NOMO-1 treated with dmso at 0.1 percent for 144 hours (cell line): ENCODE measurements around the gene MISP3.

Experiments
- DNase-seq: peaks from one replicate; lab custom pipeline; 2025; ENCODE audit not compliant: unreplicated experiment; lab: John Stamatoyannopoulos, UW

Gene MISP3

DNA sequence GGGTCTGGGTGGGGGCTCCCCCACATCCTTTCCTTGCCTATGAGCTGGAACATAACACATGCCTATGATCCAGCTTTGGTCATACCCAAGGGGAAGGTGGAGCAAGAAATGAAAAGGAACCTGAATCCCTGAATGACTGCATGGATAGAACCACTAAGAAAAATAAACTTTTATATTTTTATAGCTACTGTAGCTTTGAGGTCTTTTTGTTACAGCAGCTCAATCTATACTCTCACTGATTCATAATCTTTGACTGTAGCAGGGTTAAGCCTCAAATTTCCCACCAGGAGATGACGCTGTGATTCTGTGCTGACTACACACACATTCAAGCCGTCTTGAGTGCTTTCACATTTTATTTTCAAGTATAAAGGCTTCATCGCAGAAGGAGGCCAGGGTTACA, 19.6 kb upstream of the MISP3 start:
- no peak for DNase-seq

- no peak for DNase-seq
Observed at GRCh38 chr19:14053500-14053899, 19.1 kb upstream of the MISP3 start.

GRCh38 chr19:14054099-14054498, 18.5 kb upstream of the MISP3 start:
- no peak for DNase-seq

- DNase-seq = no peak
Observed at GRCh38 chr19:14054721-14055120, 17.9 kb upstream of the MISP3 start.

DNA sequence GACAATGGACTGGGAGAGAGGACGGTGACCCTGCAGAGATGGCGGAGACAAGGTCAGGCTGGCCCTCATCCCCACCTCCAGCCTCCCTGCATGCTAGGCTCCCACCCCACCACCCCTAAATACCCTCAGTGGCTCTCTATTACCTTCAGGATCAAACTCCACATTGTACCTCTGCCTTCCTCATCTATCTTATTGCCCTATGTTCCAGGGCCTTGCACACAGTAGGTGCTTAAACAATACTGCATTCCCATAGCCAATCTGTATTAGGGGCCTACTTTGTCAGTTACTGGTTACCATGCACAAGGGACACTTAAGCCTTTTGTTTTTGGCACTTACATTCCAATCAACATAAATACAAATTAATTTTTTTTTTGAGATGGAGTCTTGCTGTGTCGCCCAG, 17.2 kb upstream of the MISP3 start:
- no peak for DNase-seq

- DNase-seq = no peak
Observed at GRCh38 chr19:14056069-14056666, 16.4 kb upstream of the MISP3 start.

DNA sequence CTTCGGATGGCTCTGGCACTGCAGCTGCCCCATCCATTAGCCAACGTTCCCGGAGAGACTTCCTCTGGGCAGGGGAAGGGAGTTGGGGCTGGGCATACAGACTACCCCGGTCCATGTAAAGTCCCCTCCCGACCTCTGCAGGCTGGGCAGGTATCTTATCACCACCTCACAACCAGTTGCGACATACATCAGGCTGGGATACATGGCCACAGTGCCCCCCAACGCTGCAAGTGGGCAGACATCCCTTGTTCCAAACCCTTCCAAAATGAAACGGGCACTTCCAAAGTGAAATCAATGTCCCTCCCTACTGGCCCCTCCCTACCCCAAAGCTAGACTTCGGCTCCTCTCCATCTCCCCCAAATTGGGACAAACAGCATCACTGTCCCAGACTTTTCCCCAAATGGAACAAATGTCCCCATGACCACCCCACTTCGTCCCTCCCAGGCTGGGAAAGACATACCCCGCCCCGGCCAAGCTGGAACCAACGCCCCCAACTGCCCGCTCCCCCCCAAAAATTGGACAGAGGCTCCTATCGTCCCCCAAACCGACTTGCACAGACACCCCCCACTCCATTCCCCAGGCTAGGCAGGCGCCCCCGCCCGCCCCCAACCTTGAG, 15.7 kb upstream of the MISP3 start:
- DNase-seq = no peak

DNA sequence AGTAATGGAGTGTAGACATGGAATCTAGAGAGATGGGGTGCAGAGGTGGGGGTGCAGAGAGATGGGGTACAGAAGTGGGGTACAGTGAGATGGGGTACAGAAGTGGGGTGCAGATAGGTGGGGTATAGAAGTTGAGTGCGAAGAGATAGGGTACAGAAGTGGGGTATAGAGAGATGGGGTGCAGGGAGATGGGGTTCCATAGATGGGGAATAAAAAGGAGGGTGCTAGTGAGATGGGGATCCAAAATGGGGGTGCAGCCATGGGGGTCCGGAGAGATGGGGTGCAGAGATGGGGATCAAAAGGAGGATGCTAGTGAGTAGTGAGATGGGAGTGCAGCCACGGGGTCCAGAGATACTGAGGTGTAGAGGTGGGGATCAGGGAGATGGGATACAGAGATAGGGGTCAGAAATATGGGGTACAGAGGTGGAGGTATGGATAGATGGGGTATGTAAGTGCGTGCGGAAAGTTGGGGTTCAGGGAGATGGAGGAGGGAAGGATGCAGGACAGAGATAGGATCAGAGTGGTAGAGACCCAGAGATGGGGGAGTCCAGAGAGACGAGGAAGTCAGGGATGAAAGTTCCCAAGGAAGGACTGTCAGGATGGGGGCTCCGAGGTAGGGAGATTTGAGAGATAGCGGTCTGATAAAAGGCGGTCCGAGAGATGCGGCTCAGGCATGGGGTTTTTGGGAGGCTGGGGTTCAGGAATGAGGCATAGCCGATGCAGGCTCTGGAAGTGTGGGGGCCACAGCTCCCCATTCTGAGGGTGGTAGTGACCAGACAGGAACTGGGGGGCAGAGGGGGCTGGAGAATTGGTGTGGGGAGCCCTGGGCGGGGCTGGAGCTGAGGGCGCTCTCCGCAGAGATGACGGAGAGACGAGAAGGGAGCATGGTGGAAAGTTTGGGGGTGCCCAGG, 14.1 kb upstream of the MISP3 start:
- no peak for DNase-seq

- no peak for DNase-seq
Observed at GRCh38 chr19:14059093-14059480, 13.5 kb upstream of the MISP3 start.

GRCh38 chr19:14059652-14060155, 12.9 kb upstream of the MISP3 start:
- no peak for DNase-seq

DNA sequence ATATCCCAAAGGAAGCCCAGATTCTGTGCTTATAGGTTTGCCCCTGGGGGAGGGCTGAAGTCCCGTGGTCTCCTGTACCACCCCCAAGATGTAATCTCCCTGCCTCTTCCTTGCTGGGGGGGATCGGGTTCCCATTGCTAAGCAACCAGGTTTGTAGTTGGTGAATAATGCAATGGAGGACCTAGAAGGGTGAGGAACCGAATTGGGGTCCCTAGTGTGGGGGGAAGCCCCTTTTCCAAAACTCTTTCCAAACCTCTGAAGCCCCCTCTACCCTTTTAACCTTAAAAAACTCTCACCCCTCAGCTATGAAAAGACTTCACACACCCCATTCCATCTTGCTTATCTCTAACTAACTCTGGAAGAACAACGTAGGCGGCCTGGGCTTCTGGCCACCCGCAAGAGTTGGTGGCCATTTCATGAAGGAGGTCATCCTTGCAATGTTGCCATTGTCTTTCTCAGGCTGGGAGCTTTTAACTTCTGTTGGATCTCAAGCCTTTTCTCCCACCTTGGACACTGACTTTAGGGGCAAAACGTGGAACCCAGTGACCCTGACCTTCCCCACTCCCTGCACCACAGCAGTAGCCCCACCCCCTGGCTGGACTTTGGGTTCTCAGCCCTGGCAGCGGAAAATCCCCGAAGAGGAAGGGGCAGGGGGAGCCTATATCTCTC, 11.4 kb upstream of the MISP3 start:
- no peak for DNase-seq

GRCh38 chr19:14061751-14062557, 10.6 kb upstream of the MISP3 start, which contains the start of gene PALM3:
Gene PALM3 (minus strand): TSS chr19:14062076. CDS start chr19:14061980, 96 bp downstream.
- DNase-seq = no peak

- no peak for DNase-seq
Observed at GRCh38 chr19:14062558-14062855, 10.1 kb upstream of the MISP3 start.

- no peak for DNase-seq
Observed at GRCh38 chr19:14063105-14063504, 9.5 kb upstream of the MISP3 start.

DNA sequence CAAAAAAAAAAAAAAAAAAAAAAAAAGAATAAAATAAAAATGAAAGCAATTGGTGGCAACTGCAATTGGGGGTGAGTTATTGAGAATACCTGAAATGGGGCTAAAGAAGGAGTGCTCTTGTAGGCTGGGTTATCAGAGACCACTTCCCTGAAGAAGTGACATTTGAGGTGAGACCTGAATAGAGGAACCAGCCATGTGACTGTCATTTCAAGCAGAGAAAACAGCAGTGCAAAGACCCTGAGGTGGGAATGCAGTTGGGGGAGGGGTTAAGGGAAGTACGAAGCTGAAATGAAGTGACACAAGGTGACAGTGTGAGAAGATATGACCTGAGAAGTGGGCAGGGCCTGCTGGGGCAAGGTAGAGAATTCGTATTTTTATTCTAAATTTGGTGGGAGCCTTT, 6.5 kb upstream of the MISP3 start:
- DNase-seq = no peak

DNA sequence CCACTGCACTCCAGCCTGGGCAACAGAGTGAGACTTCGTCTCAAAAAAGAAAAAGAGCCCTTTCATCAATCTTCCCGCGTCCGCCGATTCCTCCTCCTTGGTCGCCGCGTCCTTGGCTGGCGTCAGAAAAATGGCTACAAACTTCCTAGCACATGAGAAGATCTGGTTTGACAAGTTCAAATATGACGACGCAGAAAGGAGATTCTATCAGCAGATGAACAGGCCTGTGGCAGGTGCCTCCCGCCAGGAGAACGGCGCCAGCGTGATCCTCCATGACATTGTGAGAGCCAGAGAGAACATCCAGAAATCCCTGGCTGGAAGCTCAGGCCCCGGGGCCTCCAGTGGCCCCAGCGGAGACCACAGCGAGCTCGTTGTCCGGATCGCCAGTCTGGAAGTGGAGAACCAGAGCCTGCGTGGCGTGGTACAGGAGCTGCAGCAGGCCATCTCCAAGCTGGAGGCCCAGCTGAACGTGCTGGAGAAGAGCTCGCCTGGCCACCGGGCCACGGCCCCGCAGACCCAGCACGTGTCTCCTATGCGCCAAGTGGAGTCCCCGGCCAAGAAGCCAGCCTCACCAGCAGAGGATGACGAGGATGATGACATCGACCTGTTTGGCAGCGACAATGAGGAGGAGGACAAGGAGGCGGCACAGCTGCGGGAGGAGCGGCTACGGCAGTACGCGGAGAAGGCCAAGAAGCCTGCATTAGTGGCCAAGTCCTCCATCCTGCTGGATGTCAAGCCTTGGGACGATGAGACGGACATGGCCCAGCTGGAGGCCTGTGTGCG, 2.1 kb upstream of the MISP3 start:
- DNase-seq = no peak

DNA sequence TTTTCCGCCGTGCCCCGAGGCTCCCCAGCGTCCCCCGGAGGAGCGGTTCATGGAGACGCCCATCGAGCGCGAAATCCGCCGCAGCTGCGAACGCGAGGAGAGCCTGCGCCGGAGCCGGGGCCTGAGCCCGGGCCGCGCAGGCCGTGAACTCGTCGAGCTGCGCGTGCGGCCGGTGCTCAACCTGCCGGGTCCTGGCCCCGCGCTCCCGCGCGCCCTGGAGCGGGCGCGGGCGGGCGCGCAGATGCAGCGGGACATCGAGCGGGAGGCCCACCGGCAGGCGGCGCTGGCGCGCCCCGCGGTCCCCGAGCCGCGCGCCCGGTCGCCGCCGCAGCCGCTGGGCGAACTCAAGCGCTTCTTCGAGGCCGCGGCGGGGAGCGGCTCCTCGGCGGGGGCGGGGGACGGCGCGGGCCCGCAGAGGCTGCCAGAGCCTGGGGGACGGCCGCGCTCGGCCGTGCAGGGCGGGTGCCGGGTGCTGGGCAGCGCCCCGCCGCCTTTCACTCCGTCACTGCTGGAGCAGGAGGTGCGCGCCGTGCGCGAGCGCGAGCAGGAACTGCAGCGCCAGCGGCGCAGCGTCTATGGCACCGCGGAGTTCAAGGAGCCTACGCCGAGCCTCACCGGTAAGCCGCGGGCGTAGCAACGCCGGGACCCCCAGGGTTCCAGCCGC, 807 bp downstream of the MISP3 start:
- peak; percentile 73 for DNase-seq

DNA sequence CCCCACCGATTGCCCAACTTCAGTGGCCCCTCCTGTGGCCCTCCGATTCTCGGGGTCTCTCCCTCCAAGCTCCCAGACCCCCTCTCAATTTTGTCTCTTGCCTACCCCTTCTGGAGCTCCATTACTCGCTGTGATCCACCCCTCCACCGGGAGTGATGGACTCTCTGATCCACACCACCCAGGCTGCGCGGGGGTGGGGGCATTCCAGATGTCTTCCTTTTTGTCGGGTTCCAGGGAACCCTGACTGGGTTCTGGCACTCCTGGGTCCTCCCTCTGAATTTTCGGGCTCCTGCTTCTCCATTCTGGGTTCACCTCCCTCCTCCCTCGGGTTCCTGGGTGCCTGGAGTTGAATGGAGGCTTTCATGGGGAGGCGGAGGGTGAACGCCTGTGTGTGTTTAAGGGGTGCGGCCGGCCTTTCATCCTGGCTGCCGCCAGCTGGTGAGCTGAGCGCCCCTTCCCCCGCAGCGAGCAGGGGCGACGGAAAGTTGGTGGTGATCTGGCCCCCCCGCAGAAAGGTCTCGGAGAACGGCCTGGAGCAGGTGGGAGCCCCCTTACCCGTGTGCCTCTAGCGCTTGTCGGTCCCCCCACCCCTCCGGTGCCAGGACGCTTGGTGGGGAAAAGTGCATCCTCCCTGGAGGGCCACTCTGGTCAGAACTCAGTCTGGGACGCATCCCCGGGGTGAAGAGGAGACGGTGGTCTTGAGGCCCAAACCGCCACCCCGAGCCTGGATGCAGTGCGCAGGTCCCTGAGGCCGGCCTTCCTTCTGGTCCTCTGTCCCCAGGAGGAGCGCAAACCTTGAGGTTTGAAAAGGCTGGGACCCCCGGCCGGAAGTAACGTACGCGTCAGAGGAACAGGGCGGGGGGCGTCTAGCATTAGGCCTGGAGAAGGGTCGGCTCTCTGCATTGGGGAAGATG, 1.6 kb downstream of the MISP3 start:
- DNase-seq = no peak
